T47D (cell line): ENCODE results near the gene ATIC.

Experiments used
- DNase-seq, 2 experiments: peaks; one replicate each; pipeline versions ENCODE4 v3.0.0 to v3.0.0-alpha.2; 2011 to 2012; ENCODE audit warnings: low read depth in 1 of 2, low spot score in 1 of 2
- JUND ChIP-seq: IDR thresholded peaks from 2 replicates; pipeline ENCODE4 v1.6.1; 2012; ENCODE audit warnings: low read depth
- in situ Hi-C: cut with HindIII; loops from 2 replicates; pipeline ENCODE4 v1.10.0; 2016; ENCODE audit warnings: low sequenced_read_pairs, low pct_unique_long_range_greater_than_20kb

Gene ATIC

GRCh38 chr2:215366440-215367032 is 54.7 kb downstream of the ATIC start:
- DNase-seq = no peak
- in situ Hi-C loops = no loop called here
- TF ChIP-seq JUND = no peak

GRCh38 chr2:215367662-215368492 is 56.0 kb downstream of the ATIC start:
- in situ Hi-C loops = no loop called here

GRCh38 chr2:215368493-215368809 is 56.6 kb downstream of the ATIC start:
- DNase-seq = no peak
- in situ Hi-C loops = no loop called here
- no peak for TF ChIP-seq JUND

More at GRCh38 chr2:215367662-215368492, 56.0 kb downstream of the ATIC start:
- no peak for TF ChIP-seq JUND
- no peak for DNase-seq

DNA sequence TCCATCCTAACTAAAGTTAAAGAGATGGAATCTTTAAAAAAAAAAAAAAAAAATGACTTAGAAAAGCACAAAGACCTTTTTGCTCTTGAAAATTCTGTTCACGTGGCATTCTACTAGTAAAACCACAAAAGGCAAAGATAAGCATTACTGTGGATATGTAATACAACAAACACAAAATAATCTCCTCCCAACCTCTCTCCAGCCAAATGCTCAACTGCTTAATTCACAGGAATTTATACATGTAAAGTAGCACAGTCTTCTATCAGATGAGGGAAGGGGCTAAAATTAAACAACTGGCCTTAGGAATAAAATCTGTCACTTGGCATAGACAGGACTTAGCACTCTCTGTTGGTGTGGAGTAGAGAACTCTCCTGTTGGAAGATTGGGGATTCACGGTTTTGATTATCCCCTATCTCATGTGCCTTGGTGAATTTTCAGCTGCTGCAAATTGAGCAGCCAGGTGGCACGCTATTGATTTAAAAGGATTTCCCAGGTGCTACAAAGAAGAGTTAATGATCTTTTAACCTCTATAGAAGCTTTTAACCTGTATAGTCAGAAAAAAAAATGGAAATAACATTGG is 57.4 kb downstream of the ATIC start:
- in situ Hi-C loops = no loop called here
- no peak for TF ChIP-seq JUND
- no peak for DNase-seq

- DNase-seq = no peak
- in situ Hi-C loops = no loop called here
Observed at GRCh38 chr2:215370112-215370965, 58.5 kb downstream of the ATIC start.

DNA sequence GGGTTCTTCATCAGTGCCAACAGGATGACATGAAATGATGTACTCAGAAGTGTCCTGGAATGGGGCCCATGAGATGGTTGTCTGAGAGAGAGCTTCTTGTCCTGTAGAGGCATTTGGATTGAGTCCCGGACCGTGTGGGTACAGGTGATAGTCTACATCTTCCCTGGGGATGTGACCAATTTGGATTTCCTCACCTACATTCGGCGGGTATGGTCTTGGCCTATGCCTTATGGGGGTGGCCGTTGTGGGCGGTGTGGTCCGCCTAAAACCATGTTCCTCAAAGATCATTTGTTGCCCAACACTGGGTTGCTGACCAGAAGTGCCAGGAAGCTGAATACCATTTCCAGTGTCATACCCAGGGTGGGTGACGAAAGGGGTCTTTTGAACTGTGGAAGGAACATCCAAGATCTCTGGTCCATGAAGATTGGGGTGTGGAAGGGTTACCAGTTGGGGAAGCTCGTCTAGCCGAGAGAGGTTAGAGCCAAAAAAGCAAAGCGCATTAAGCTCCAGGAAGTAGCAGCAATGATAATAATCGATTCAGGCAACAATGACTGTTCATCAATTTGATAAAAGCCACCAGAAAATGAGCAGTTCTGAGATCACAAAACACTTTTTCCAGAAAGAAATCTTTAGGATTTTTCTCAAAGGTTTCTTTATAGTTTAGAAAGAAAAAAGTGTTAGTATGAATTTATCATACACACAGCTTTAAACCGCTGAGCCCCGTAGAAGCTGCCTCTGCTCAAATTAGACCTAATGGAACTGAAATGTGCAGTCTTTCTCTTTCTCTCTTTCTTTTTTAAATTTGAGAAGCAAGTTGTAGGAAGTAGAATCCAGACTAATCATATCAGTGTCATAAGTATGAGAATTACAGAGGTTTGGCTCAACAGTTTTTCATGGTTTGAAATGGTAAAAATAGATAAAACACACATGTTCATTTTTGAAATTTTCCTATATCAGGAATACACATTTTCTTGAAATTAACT is 60.3 kb downstream of the ATIC start:
- in situ Hi-C loops = no loop called here
- DNase-seq = no peak
- no peak for TF ChIP-seq JUND

More at GRCh38 chr2:215370112-215370965, 58.5 kb downstream of the ATIC start:
- TF ChIP-seq JUND = no peak

GRCh38 chr2:215372968-215373649 is 61.2 kb downstream of the ATIC start:
- DNase-seq = no peak
- TF ChIP-seq JUND = no peak
- in situ Hi-C loops = no loop called here

DNA sequence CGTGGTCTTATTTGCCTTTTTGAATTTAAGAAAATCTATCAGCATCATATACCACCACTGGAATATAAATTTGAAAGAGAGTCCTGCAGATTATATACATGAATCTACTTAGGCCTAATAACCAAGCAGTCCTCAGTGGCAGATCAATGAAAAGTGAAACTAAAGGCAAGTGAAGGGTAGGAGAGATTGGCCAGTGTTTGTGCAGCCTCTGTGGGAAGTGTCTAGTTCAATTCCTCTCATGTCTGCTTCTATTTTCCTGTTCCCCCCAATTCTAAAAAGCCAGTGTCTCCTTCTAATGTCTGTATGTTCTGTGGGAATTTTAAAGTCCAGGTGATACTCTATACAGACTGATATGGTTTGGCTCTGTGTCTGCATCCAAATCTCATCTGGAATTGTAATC is 62.1 kb downstream of the ATIC start:
- no peak for DNase-seq
- TF ChIP-seq JUND = no peak
- in situ Hi-C loops = no loop called here

- no peak for DNase-seq
- in situ Hi-C loops = no loop called here
- TF ChIP-seq JUND = no peak
Observed at GRCh38 chr2:215374642-215375466, 63.0 kb downstream of the ATIC start.

- TF ChIP-seq JUND = no peak
- DNase-seq = no peak
- in situ Hi-C loops = no loop called here
Observed at GRCh38 chr2:215375467-215375830, 63.6 kb downstream of the ATIC start.
